ENCODE results near the gene TMOD3. TPM values are rescaled to one million over a fixed set of nuclear protein-coding genes. Genes with fewer than 3 reads are reported as not detected.

TMOD3 gene
- total RNA-seq, 2 experiments from 2014 or later: 68.0 to 70.3 TPM

DNA sequence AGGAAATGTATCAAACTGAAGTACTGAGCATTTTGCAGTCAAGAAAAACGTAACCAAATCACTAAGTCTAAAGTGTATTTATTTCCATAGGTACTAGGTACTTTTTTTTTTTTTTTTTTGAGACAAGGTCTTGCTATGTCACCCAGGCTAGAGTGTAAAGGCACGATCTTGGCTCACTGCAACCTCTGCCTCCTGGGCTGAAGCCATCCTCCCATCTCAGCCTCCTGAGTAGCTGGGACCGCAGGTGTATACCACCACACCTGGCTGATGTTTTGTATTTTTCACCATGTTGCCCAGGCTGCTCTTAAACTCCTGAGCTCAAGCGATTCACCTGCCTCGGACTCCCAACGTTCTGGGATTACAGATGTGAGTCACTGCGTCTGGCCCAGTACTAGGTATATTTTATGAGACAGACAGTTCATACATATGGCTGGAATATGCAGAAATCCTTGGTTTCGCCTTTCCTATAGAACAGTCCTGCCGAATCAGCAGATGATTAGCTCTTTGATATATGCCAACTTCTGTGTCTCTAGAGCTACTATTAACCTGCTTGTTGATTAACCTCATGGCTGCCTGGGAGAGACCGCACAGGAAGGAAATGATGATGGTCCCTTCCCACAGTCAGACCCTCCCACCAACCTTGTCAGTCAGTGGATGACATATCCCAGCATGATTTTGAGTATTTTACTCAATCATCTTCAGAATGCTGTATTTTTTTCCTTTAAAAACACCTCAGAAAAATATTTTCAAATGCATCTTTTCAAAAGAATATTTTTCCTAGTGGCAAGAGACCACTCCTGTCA, 32.3 kb downstream of the TMOD3 start:
- peak overlapping the region; percentile 48 for H3K27ac Mint-ChIP-seq
- H3K4me1 Mint-ChIP-seq: peaks cover 34% of the 10 kb centered on the region
- peak; percentile 96 for ATAC-seq (ENCODE audit: low read depth)

DNA sequence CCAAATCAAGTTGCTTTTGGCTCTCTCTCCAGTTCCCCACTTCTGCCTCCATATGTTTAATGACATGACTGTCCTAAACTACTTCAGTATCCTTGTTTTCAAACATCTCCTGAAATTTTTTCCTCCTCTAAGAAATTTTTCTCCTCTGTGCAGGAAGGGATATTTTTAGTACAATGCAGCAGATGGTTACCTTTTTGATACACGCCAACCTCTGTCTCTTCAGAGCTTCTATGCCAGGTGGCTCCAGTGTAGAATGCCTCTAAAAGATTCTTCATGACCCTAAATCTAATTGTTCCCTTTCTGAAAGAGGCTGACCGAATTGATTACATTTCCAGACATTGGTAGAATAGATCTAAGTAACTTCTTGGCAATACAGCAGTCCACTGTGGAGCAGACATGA, 33.7 kb downstream of the TMOD3 start:
- H3K27ac Mint-ChIP-seq: peak overlapping the region; percentile 38
- ATAC-seq (ENCODE audit: low read depth): no peak
- H3K9me3 Mint-ChIP-seq: no peaks in the 10 kb centered on the region
- no peaks in the 10 kb centered on the region for H3K27me3 Mint-ChIP-seq
- no peak for DNase-seq
- no peak overlapping the region for H3K4me3 Mint-ChIP-seq
- H3K4me1 Mint-ChIP-seq: peaks cover 34% of the 10 kb centered on the region
- POLR2A ChIA-PET: interaction anchor here (0.6 to 1.2 kb wide), 2 partner anchors 27 to 33 kb away, joined by 3 read pairs; no protein-coding TSS in a partner anchor
- H3K36me3 Mint-ChIP-seq: peaks cover 48% of the 10 kb centered on the region

More for the DNA sequence above, 32.3 kb downstream of the TMOD3 start:
- H3K4me3 Mint-ChIP-seq: peak overlapping the region; percentile 31
- H3K9me3 Mint-ChIP-seq: no peaks in the 10 kb centered on the region
- peak; percentile 52 for DNase-seq
- no peaks in the 10 kb centered on the region for H3K27me3 Mint-ChIP-seq
- peaks cover 45% of the 10 kb centered on the region for H3K36me3 Mint-ChIP-seq
- POLR2A ChIA-PET: interaction anchor here (1.2 kb wide), 1 partner anchor 31 kb away, joined by 3 read pairs; no protein-coding TSS in a partner anchor

DNA sequence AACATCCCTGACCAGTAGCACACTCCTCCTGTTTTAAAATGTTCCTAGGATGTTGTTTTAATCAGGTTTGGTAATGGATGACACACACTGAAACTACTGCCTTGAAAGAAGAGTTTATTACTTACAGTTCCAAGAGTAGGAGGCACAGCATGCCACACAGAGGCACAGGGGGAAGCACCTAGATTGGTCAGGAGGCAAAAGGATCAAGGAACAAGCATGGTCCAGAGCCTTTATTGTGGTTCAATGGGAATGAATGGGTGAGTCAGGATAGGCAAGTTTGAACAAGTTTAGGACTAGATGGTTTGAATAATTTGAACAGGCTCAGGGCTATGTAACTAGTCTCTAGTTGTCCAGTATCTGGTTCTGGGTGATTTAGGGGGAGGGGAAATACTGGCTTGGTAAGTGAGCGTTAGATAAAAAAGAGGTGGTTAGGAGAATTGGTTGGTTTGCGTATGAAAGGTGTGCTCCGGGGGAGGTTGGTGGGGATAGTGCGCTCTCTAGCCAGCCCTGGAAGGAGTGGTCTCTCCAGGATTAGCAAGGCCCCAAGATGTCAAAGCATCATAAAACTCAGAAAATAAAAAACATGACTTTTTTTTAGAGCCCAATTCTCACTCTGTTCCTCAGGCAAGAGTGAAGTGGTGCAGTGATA, 35.1 kb downstream of the TMOD3 start:
- H3K27ac Mint-ChIP-seq: peak overlapping the region; percentile 36
- H3K4me3 Mint-ChIP-seq: no peak overlapping the region
- POLR2A ChIA-PET: interaction anchor here (0.6 kb wide), 1 partner anchor 22 kb away, joined by 3 read pairs; no protein-coding TSS in a partner anchor
- H3K36me3 Mint-ChIP-seq: peaks cover 48% of the 10 kb centered on the region
- ATAC-seq (ENCODE audit: low read depth) (no peak), DNase-seq (no peak)
- H3K27me3 Mint-ChIP-seq: no peaks in the 10 kb centered on the region
- H3K9me3 Mint-ChIP-seq: no peaks in the 10 kb centered on the region
- peaks cover 34% of the 10 kb centered on the region for H3K4me1 Mint-ChIP-seq

GRCh38 chr15:51865317-51865716, 35.9 kb downstream of the TMOD3 start:
- Mint-ChIP-seq H3K27ac (no peak overlapping the region), H3K4me3 (no peak overlapping the region), H3K4me1 (peaks cover 32% of the 10 kb centered on the region), H3K9me3 (no peaks in the 10 kb centered on the region), H3K36me3 (peaks cover 43% of the 10 kb centered on the region), H3K27me3 (no peaks in the 10 kb centered on the region)
- ATAC-seq (ENCODE audit: low read depth) (no peak), DNase-seq (no peak)
- POLR2A ChIA-PET: interaction anchor here (0.6 kb wide), 1 partner anchor 23 kb away, joined by 3 read pairs; no protein-coding TSS in a partner anchor

GRCh38 chr15:51866161-51866560, 36.7 kb downstream of the TMOD3 start:
- peaks cover 28% of the 10 kb centered on the region for H3K4me1 Mint-ChIP-seq
- ATAC-seq (ENCODE audit: low read depth): no peak
- H3K27ac Mint-ChIP-seq: no peak overlapping the region
- H3K27me3 Mint-ChIP-seq: no peaks in the 10 kb centered on the region
- POLR2A ChIA-PET: no interaction called here
- no peak for DNase-seq
- peaks cover 48% of the 10 kb centered on the region for H3K36me3 Mint-ChIP-seq
- H3K9me3 Mint-ChIP-seq: no peaks in the 10 kb centered on the region
- H3K4me3 Mint-ChIP-seq: no peak overlapping the region

DNA sequence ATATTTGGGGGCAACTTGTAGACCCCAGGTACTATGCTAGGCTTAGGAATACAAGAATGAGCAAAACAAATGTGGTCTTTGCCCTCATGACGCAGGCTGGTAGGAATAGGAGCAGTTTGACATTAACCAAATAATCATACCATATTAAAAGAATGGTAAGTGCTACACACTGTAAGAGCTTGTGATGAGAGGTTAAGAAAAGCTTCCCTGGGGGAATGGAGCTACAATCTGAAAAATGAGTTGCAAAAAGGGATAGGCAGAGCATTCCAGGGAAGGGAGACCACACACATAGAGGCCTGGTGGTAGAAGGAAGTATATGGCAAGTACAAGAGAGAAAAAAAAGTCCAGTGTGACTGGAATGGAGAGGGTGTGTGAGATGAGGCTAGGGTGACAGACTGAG, 37.3 kb downstream of the TMOD3 start:
- Mint-ChIP-seq H3K36me3 (peaks cover 51% of the 10 kb centered on the region), H3K4me1 (peaks cover 24% of the 10 kb centered on the region), H3K27me3 (no peaks in the 10 kb centered on the region), H3K9me3 (no peaks in the 10 kb centered on the region), H3K27ac (no peak overlapping the region), H3K4me3 (no peak overlapping the region)
- ATAC-seq (ENCODE audit: low read depth) (no peak), DNase-seq (no peak)
- POLR2A ChIA-PET: no interaction called here

DNA sequence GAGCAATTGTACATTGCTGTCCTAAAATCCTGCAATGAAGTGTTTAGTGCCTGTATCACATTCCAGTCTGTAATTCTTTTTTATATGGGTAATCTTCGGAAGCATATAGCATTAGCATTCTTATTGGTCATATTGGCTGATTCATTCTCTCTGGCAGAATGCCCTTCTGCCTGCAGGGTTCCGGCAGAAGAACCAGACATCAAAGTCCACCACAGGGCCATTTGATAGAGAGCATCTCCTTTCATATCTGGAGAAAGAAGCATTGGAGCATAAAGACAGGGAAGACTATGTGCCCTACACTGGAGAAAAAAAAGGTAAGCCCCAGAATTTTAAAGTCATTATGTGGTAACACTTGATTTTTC, 39.6 kb downstream of the TMOD3 start:
- POLR2A ChIA-PET: no interaction called here
- peaks cover 42% of the 10 kb centered on the region for H3K36me3 Mint-ChIP-seq

GRCh38 chr15:51870774-51871173, 41.3 kb downstream of the TMOD3 start:
- H3K27ac Mint-ChIP-seq: no peak overlapping the region

More for the DNA sequence above, 39.6 kb downstream of the TMOD3 start:
- Mint-ChIP-seq H3K27ac (no peak overlapping the region), H3K4me1 (peaks cover 10% of the 10 kb centered on the region), H3K4me3 (no peak overlapping the region), H3K9me3 (no peaks in the 10 kb centered on the region), H3K27me3 (no peaks in the 10 kb centered on the region)
- DNase-seq: no peak
- ATAC-seq (ENCODE audit: low read depth): no peak

GRCh38 chr15:51874751-51875644, 45.5 kb downstream of the TMOD3 start:
- Mint-ChIP-seq H3K9me3 (no peaks in the 10 kb centered on the region), H3K27me3 (no peaks in the 10 kb centered on the region), H3K4me1 (peaks cover 10% of the 10 kb centered on the region), H3K4me3 (no peak overlapping the region), H3K36me3 (peaks cover 37% of the 10 kb centered on the region), H3K27ac (no peak overlapping the region)
- POLR2A ChIA-PET: no interaction called here
- no peak for DNase-seq
- no peak for ATAC-seq (ENCODE audit: low read depth)

More at GRCh38 chr15:51870774-51871173, 41.3 kb downstream of the TMOD3 start:
- H3K4me3 Mint-ChIP-seq: no peak overlapping the region
- no peak for DNase-seq
- H3K9me3 Mint-ChIP-seq: no peaks in the 10 kb centered on the region
- peaks cover 33% of the 10 kb centered on the region for H3K36me3 Mint-ChIP-seq
- no peak for ATAC-seq (ENCODE audit: low read depth)
- POLR2A ChIA-PET: no interaction called here
- no peaks in the 10 kb centered on the region for H3K27me3 Mint-ChIP-seq
- H3K4me1 Mint-ChIP-seq: no peaks in the 10 kb centered on the region

GRCh38 chr15:51876169-51876568, 46.7 kb downstream of the TMOD3 start:
- H3K4me1 Mint-ChIP-seq: peaks cover 10% of the 10 kb centered on the region
- H3K27me3 Mint-ChIP-seq: no peaks in the 10 kb centered on the region
- H3K36me3 Mint-ChIP-seq: peaks cover 30% of the 10 kb centered on the region
- POLR2A ChIA-PET: no interaction called here
- H3K27ac Mint-ChIP-seq: no peak overlapping the region
- DNase-seq (no peak), ATAC-seq (ENCODE audit: low read depth) (no peak)
- no peaks in the 10 kb centered on the region for H3K9me3 Mint-ChIP-seq
- no peak overlapping the region for H3K4me3 Mint-ChIP-seq

- no peak for ATAC-seq (ENCODE audit: low read depth)
- Mint-ChIP-seq H3K4me1 (peaks cover 10% of the 10 kb centered on the region), H3K36me3 (peaks cover 29% of the 10 kb centered on the region), H3K27ac (no peak overlapping the region), H3K4me3 (no peak overlapping the region), H3K9me3 (no peaks in the 10 kb centered on the region), H3K27me3 (no peaks in the 10 kb centered on the region)
- DNase-seq: no peak
- POLR2A ChIA-PET: no interaction called here
Measured at GRCh38 chr15:51878446-51879386, 49.3 kb downstream of the TMOD3 start.

GRCh38 chr15:51879555-51879954, 50.1 kb downstream of the TMOD3 start:
- Mint-ChIP-seq H3K4me1 (peaks cover 17% of the 10 kb centered on the region), H3K9me3 (no peaks in the 10 kb centered on the region), H3K36me3 (peaks cover 36% of the 10 kb centered on the region), H3K27me3 (no peaks in the 10 kb centered on the region), H3K27ac (no peak overlapping the region), H3K4me3 (no peak overlapping the region)
- POLR2A ChIA-PET: no interaction called here
- no peak for DNase-seq
- ATAC-seq (ENCODE audit: low read depth): no peak
